OCI-LY3 (cell line): Measurements from ENCODE around the gene CLIP4.

Source experiments
- H2AFZ ChIP-seq: fragments of 200-600, 300-600 bp; shearing (Covaris generic); 2 replicates; pipeline ENCODE4 v1.6.0; 2014; ENCODE audit warnings: antibody characterized with exemption, low read depth, low read length
- H3K27ac ChIP-seq: fragments of 200-600, 300-600 bp; sonication (generic); 2 replicates; pipeline ENCODE4 v1.5.1; 2014; ENCODE audit warnings: mild to moderate bottlenecking, low read length, moderate library complexity, mixed read lengths
- H3K27me3 ChIP-seq: fragments of 200-600, 300-600 bp; sonication (generic); 2 replicates; pipeline ENCODE4 v1.6.1; 2014; ENCODE audit warnings: low read depth, low read length, mixed read lengths
- H3K36me3 ChIP-seq: fragments of 200-600, 300-600 bp; sonication (generic); replicated peaks from 2 replicates; pipeline ENCODE3; 2014; ENCODE audit warnings: low read depth, low read length, mixed read lengths
- H3K4me1 ChIP-seq: fragments of 300-600, 200-600 bp; sonication (generic); 2 replicates; pipeline ENCODE4 v1.6.1; 2014; ENCODE audit warnings: low read length, mixed read lengths
- H3K4me2 ChIP-seq: fragments of 200-600, 300-600 bp; sonication (generic); 2 replicates; pipeline ENCODE4 v1.6.1; 2014; ENCODE audit warnings: low read length, mixed read lengths
- H3K4me3 ChIP-seq: fragments of 300-600, 200-600 bp; sonication (generic); 2 replicates; pipeline ENCODE4 v1.5.1; 2014; ENCODE audit warnings: antibody characterized with exemption, mild to moderate bottlenecking, low read length, moderate library complexity
- H3K79me2 ChIP-seq: fragments of 300-600, 200-600 bp; shearing (Covaris generic); 2 replicates; pipeline ENCODE4 v1.6.1; 2014; ENCODE audit warnings: mild to moderate bottlenecking, low read length, mixed read lengths
- H3K9ac ChIP-seq: fragments of 300-600, 200-600 bp; shearing (Covaris generic); 2 replicates; pipeline ENCODE4 v1.6.0; 2014; ENCODE audit warnings: mild to moderate bottlenecking, low read length, moderate library complexity
- H3K9me3 ChIP-seq: fragments of 200-600, 300-600 bp; shearing (Covaris generic); 2 replicates; pipeline ENCODE4 v1.6.1; 2014; ENCODE audit warnings: low read length, mixed read lengths; ENCODE audit not compliant: insufficient read depth
- H4K20me1 ChIP-seq: fragments of 200-600, 300-600 bp; sonication (generic); 2 replicates; pipeline ENCODE4 v1.6.1; 2016; ENCODE audit warnings: low read length, mixed read lengths; ENCODE audit not compliant: insufficient read depth
- CTCF ChIP-seq: fragments of 200-600, 300-600 bp; sonication (generic); IDR thresholded peaks from 2 replicates; pipeline ENCODE4 v1.5.1; 2014; ENCODE audit warnings: antibody characterized with exemption, low read length, low read depth
- EZH2phosphoT487 ChIP-seq: fragments of 200-600 bp; shearing (Covaris generic); IDR thresholded peaks from 2 replicates; pipeline ENCODE4 v1.6.1; 2018; ENCODE audit warnings: antibody characterized with exemption, mixed run types, low read depth

CLIP4 gene

GRCh38 chr2:29209551-29209950 is 94.3 kb downstream of the CLIP4 start:
- H3K4me3 ChIP-seq = no peak overlapping the region
- H3K36me3 ChIP-seq = no peaks in the 10 kb centered on the region
- H3K4me2 ChIP-seq = no peak overlapping the region
- no peaks in the 10 kb centered on the region for H3K79me2 ChIP-seq
- no peaks in the 10 kb centered on the region for H3K27me3 ChIP-seq
- TF ChIP-seq EZH2phosphoT487 = no peak
- TF ChIP-seq CTCF = no peak
- no peak overlapping the region for H2AFZ ChIP-seq
- no peaks in the 10 kb centered on the region for H4K20me1 ChIP-seq
- no peaks in the 10 kb centered on the region for H3K4me1 ChIP-seq
- no peak overlapping the region for H3K27ac ChIP-seq
- H3K9me3 ChIP-seq = no peaks in the 10 kb centered on the region
- no peak overlapping the region for H3K9ac ChIP-seq

- Histone ChIP-seq H3K36me3 (no peaks in the 10 kb centered on the region), H4K20me1 (no peaks in the 10 kb centered on the region), H2AFZ (no peak overlapping the region), H3K9ac (no peak overlapping the region), H3K9me3 (no peaks in the 10 kb centered on the region), H3K79me2 (no peaks in the 10 kb centered on the region), H3K4me2 (no peak overlapping the region), H3K4me3 (no peak overlapping the region), H3K4me1 (no peaks in the 10 kb centered on the region), H3K27me3 (no peaks in the 10 kb centered on the region), H3K27ac (no peak overlapping the region)
- no peak for TF ChIP-seq EZH2phosphoT487
- TF ChIP-seq CTCF = no peak
Measured at GRCh38 chr2:29212009-29212408, 96.8 kb downstream of the CLIP4 start.

- H3K27ac ChIP-seq = no peak overlapping the region
- H3K36me3 ChIP-seq = no peaks in the 10 kb centered on the region
- H3K9ac ChIP-seq = no peak overlapping the region
- no peak overlapping the region for H2AFZ ChIP-seq
- no peaks in the 10 kb centered on the region for H3K27me3 ChIP-seq
- no peaks in the 10 kb centered on the region for H3K9me3 ChIP-seq
- H3K4me3 ChIP-seq = no peak overlapping the region
- no peaks in the 10 kb centered on the region for H3K4me1 ChIP-seq
- H4K20me1 ChIP-seq = no peaks in the 10 kb centered on the region
- H3K4me2 ChIP-seq = no peak overlapping the region
- no peaks in the 10 kb centered on the region for H3K79me2 ChIP-seq
- TF ChIP-seq EZH2phosphoT487 (no peak), CTCF (no peak)
Measured at GRCh38 chr2:29213888-29214291, 98.7 kb downstream of the CLIP4 start.

GRCh38 chr2:29215073-29215472 is 99.9 kb downstream of the CLIP4 start:
- no peak overlapping the region for H3K4me3 ChIP-seq
- no peaks in the 10 kb centered on the region for H3K4me1 ChIP-seq
- no peak overlapping the region for H3K9ac ChIP-seq
- no peak overlapping the region for H3K4me2 ChIP-seq
- no peaks in the 10 kb centered on the region for H4K20me1 ChIP-seq
- no peaks in the 10 kb centered on the region for H3K27me3 ChIP-seq
- H3K36me3 ChIP-seq = no peaks in the 10 kb centered on the region
- no peak for TF ChIP-seq EZH2phosphoT487
- TF ChIP-seq CTCF = no peak
- no peaks in the 10 kb centered on the region for H3K9me3 ChIP-seq
- no peaks in the 10 kb centered on the region for H3K79me2 ChIP-seq
- no peak overlapping the region for H3K27ac ChIP-seq
- no peak overlapping the region for H2AFZ ChIP-seq
